NCI-H2196 (cell line): Measurements from ENCODE around the gene CRHBP.
"Not testable (repeated sequence)": the region's sequence is repeated elsewhere in the genome, so short reads cannot be mapped to it uniquely, and the experiment has no call there.

Experiments
- DNase-seq: peaks from one replicate; lab custom pipeline; 2025; ENCODE audit not compliant: unreplicated experiment; lab: John Stamatoyannopoulos, UW

The CRHBP gene

GRCh38 chr5:76958991-76959767 lies 6.3 kb downstream of the CRHBP start:
- no peak for DNase-seq

- DNase-seq, result no peak
Observed at GRCh38 chr5:76960004-76960625, 7.3 kb downstream of the CRHBP start.

GRCh38 chr5:76964060-76964459 lies 11.2 kb downstream of the CRHBP start:
- no peak for DNase-seq

GRCh38 chr5:76971511-76971910 lies 18.7 kb downstream of the CRHBP start:
- no peak for DNase-seq

GRCh38 chr5:76972689-76973088 lies 19.8 kb downstream of the CRHBP start:
- DNase-seq, result no peak

GRCh38 chr5:76974785-76975184 lies 21.9 kb downstream of the CRHBP start:
- DNase-seq, result no peak

- no peak for DNase-seq
Observed at GRCh38 chr5:76978869-76979268, 26.0 kb downstream of the CRHBP start.

GRCh38 chr5:76980518-76981144 lies 27.8 kb downstream of the CRHBP start:
- DNase-seq, result no peak

GRCh38 chr5:76982450-76982849 lies 29.6 kb downstream of the CRHBP start:
- DNase-seq, result no peak

GRCh38 chr5:76983468-76983867 lies 30.6 kb downstream of the CRHBP start:
- no peak for DNase-seq

- no peak for DNase-seq
Observed at GRCh38 chr5:76986825-76987526, 34.1 kb downstream of the CRHBP start.

GRCh38 chr5:76990899-76991459 lies 38.1 kb downstream of the CRHBP start:
- DNase-seq, result no peak

- DNase-seq, result not testable (repeated sequence)
Observed at GRCh38 chr5:76993436-76993835, 40.6 kb downstream of the CRHBP start.

GRCh38 chr5:76994337-76994736 lies 41.5 kb downstream of the CRHBP start:
- no peak for DNase-seq

GRCh38 chr5:76998251-76998650 lies 45.4 kb downstream of the CRHBP start:
- DNase-seq, result not testable (repeated sequence)

- DNase-seq, result no peak
Observed at GRCh38 chr5:76999451-76999850, 46.6 kb downstream of the CRHBP start.

GRCh38 chr5:77003246-77003645 lies 50.4 kb downstream of the CRHBP start:
- no peak for DNase-seq

- DNase-seq, result no peak
Observed at GRCh38 chr5:77006124-77006523, 53.3 kb downstream of the CRHBP start.

- no peak for DNase-seq
Observed at GRCh38 chr5:77008413-77008812, 55.6 kb downstream of the CRHBP start.

- no peak for DNase-seq
Observed at GRCh38 chr5:77010243-77010642, 57.4 kb downstream of the CRHBP start.

- no peak for DNase-seq
Observed at GRCh38 chr5:77011498-77011897, 58.7 kb downstream of the CRHBP start.
